Measurements from ENCODE around the gene CALML6.
A peak's percentile ranks its signal among the peaks of the same experiment; 100 is the strongest.

- TF ChIP-seq CTCF (IDR thresholded peaks at IDR 0.05): no peak
- TF ChIP-seq POLR2AphosphoS5 (IDR thresholded peaks at IDR 0.05; ENCODE audit: low read depth, low read length): peak; percentile 60; the same call in 1 of the 2 replicates
- TF ChIP-seq SIN3A (IDR thresholded peaks at IDR 0.05; ENCODE audit: borderline replicate concordance, insufficient read depth, low read depth, low read length): 0 out of 2 replicates have a peak, but pooled peaks have one; percentile 33
These were observed 25.1 kb upstream of the CALML6 start for GRCh38 chr1:1889847-1890505.
